ENCODE results near the gene SARS2.

GRCh38 chr19:38907227-38907626, 23.3 kb downstream of the SARS2 start:
- no peak for TF ChIP-seq CTCF (IDR thresholded peaks at IDR 0.05; ENCODE audit: insufficient read depth, low read length, poor library complexity, severe bottlenecking)
- no peak for TF ChIP-seq EZH2phosphoT487 (conservative IDR thresholded peaks at IDR 0.05; ENCODE audit: low read length)
